Kidney tubule cell (primary cell): Measurements from ENCODE around the gene KMT5C.
A peak's percentile ranks its signal among the peaks of the same experiment; 100 is the strongest.

ENCODE experiments used
- DNase-seq: peaks from one replicate; pipeline ENCODE4 v3.0.0-alpha.2; 2018; ENCODE audit warnings: low spot score

KMT5C gene

DNA sequence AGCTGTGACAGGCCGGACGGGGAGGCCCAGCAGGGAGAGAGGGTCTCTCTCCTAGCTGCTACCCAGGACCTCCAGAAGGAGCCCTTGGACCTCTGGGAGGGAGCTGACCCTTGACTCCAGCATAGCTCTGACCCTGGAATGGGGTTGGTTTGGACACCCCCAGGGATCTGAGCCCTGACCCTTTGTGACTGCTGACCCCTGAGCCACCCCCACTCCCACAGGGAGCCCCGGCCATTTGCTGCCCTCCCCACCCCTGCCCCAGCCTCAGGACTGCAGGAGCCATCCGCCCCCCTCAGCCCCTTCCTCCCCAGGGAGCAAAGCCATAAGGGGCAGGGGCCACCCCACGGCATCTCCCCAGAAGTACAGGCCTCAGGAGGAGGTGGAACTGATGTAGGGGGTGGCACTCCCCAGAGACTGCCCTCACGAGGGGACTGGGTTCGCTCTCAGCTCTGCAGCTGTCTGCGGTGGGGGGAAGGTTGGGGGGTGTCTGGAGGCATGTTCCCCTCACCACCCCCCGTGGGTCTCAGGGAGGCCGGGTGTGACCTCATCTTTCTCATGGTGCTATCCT lies 7.8 kb downstream of the KMT5C start:
- no peak for DNase-seq

DNA sequence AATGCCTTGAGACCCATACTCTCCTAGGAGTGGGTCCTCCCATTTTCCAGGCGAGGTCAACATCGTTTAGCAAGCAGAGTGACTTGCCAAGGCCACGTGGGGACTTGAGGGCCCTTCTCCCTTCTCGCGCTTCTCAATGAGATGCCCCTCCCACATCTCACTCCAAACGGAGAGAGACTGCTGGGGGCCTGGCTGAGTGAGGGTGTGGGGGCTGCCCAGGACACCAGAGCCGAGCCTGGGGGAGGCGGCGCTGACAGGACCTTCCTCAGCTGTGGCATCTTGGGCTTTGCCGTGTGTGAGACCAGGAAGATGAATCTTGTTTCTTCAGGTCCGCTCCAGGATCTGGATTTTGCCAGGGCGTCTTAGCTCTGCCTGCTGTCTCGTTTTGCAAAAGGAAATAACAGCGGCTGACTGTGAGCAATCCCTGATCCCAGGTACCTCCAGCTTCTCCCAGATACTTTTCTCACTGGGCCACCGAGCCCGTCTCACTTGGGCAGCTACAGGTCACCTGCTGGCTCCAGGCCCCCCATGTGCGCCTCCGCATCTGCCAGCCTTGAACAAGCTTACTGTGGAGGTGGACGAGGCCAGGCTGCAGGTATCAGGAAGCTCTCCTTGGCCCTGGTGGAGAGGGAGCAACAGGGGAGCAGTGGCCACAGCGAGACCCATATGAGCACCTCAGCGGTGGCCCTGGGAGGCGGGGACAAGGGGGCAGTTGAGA lies 8.8 kb downstream of the KMT5C start:
- no peak for DNase-seq

DNA sequence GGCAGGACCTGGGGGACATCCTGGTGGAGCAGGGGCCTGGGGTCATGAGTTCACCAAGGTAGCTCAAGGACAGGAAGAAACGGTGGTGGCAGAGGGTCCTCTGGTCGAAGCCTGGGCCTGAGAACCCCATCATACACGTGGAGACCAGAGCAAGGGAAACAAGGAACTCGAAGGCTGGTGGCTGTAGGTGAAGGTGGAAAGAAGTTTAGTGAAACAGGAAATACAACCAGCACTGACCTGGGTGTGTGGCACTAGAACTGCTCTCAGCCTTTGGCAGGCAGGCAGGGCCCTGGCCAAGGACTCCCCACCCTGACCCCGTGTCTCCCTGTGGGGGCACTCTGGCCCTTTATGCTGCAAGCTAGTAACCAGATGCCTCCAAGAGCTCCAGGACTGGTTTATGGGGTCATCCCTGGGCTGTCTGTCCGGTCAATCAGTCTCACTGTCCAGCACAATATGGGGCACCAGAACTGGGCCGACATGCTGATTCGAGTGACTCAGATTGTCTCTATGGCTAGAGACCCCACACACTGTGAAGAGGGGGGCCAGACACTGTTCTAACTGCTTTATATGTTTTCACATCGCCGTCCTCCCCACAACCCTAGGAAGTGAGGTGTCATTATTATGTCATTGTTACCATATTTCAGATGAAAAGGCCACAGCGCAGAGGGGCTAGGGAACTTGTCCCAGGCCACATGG lies 11.1 kb downstream of the KMT5C start:
- no peak for DNase-seq

DNA sequence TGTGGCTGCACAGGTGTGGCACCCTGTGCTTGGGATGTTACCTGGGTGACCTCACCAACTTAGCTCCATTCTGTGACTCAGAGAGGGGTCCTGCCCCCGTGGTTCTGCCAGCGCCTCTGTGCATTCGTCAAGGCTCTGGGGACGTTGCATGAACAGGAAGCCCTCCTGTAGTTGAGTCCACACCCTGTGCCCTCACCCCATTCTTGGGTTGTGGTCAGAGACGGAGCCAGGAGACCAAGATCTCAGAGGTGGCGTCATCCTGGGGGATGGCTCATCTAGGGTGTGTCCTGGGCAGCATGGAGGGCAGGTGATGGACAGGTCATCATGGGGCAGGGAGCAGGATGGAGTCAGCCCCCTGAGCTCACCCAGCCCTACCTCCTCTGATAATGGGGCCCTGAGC lies 12.4 kb downstream of the KMT5C start:
- DNase-seq = peak; percentile 66

DNA sequence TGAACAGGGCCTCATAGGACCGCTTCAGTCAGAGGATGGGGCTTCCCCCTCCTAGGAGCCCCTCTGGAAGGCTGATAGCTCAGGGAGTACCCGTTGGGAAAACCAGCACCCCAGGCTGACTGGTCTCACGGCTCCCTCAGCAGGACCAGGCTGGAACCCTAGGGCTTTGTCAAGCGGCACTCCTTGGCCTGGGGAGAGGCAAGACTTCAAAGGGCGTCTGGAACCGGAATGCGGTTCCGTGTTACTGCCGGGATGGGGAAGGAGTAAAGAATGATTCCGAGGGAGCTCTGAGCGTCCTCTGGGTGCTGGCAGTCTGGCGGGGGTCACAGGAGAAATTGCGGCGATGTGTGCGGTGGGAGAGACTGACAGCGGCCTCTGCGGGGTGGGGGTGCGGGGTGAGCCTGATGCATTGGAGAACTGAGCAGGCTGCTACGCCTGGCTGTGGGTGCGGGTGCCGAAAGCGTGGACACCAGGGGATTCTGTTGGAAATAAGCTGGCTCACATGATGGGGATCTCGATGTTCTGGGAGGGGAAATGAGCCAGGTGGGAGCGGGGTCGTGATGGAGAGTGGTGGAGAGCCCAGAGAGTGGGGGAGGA lies 13.0 kb downstream of the KMT5C start:
- DNase-seq = no peak

DNA sequence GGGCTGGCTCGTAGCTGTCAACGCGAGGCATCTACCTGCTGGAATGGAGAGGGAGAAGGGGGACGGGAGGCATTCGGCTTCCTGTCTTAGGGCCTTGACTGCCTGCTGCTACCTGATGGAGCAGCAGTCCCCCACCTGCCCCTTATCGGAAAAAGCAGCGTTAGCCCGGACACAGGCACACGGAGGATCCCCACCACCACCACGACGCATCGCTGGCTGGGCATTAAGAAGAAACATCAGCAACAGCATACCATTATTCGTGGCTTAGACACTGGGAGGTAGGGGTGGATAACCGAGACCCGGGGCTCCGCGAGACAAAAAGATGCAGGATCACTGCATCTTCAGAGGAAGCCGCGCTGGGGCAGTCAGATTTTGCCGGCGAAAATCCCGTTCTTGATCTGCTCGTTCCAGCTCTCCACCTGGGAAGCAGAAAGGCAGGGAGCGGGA lies 13.7 kb downstream of the KMT5C start:
- no peak for DNase-seq

DNA sequence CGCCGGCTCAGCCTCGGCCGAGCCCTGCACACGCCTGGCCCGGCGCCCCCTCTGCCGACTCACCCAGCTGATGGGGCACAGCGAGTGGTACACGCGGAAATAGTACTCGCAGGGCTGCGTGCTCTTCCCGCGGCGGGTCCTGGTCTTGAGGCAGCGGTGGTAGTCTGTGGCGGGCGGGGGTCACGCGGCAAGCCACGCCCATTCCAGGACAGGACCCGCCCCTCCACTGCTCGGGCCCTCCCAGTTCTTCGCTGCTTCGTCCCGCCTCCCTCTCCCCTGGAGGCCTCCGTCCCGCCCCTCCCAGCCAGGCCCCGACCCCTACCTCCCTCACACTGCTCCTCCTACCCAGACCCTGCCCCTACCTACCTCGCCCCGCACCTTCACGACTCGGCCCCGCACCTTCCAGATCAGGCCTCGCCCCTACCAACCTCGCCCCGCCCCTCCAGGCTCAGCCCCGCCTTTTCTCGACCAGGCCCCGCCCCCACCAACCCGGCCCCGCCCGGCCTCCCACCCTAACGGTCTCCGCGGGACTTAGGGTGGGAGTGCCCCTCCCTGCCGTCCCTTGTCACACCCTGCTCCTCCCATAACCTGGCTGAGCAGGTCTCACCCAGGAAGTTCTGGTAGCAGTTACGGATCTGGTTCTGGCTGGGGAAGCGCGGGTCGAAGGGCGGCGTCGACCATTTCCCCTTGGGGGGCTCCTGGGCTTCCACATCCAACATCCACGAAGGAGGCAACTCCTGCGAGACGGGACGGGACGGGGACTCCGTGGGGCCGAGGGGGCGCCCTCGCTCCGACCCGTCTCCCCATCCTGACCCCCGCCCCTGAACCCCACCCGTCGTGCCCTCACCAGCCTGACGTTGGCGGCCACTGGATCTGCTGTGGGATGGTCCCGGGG lies 14.4 kb downstream of the KMT5C start:
- DNase-seq = peak; percentile 56

DNA sequence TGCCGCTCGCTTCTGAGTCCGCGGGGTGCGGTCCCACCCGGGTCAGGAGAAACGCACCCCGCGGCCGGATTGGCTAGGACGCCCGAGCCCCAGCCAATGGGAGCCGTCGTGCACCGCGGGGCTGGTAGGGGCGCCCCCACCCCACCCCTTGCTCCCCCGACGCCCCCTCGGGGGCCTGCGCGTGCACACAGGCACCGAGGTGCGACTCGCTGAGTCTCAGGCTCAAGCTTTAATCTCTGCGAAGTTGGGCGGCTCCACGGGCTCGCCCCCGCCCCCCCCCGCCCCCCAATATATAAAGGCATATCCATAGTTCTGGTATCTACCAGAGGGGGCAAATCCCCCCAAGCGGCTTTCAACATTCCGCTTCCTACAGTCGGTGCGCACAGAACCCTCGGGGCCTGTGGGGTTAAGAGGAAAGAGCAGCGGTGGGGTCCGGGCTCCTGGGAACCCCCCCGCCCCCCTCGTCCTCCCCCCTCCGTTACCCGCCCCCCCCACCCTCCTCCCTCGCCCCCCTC lies 15.1 kb downstream of the KMT5C start, which contains the start of gene COX6B2:
COX6B2 (minus strand) TSS at position 22 of the 515 bp plus-strand sequence. CDS start 198 bp downstream, outside the sequence.
- DNase-seq = no peak

DNA sequence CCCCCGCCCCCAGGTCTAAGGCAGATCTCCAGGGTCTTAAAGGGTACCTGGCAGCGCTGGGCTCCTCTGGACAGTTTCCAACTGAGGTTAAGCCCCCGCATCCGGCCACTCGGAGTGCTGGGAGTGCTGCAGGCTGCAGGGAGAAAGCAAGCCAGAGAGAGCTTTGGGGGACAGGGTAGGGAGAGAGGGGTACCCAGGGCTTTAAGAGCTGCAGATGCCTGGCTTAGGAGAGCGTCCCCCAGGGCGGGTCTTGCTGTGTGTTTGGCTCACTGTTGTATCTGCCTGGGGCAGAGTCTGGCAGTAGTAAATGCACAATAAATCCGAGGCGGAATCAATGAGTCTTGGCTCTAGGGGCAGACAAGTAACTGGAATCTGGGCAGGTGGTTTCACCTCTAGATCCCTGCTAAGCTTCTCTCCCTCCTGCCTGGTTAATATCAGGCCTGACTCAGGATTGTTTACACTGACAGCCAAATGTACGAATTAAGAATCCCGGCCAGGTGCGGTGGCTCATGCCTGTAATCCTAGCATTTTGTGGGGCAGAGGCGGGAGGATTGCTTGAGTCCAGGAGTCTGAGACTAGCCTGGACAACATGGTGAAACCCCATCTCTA lies 15.6 kb downstream of the KMT5C start:
- DNase-seq = no peak

DNA sequence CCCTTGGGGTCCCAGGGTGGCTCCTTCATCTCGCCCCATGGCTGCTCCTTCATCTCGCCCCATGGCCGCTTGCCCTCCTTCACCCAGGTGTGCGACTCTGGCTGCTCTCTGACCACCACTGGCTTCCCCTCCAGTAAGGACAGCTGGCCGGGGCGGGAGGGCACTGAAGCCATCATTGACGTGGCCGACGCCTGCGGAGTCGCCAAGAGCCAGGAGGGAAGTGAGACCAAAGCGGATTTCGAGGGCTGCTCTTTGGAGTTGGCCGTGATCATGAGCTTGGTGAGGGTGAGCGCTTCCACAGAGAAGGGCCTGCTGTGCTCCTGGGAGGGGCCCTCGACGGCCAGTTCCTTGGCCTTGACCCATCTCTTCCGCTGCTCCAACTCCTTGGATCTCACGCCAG lies 18.8 kb downstream of the KMT5C start:
- DNase-seq = no peak

DNA sequence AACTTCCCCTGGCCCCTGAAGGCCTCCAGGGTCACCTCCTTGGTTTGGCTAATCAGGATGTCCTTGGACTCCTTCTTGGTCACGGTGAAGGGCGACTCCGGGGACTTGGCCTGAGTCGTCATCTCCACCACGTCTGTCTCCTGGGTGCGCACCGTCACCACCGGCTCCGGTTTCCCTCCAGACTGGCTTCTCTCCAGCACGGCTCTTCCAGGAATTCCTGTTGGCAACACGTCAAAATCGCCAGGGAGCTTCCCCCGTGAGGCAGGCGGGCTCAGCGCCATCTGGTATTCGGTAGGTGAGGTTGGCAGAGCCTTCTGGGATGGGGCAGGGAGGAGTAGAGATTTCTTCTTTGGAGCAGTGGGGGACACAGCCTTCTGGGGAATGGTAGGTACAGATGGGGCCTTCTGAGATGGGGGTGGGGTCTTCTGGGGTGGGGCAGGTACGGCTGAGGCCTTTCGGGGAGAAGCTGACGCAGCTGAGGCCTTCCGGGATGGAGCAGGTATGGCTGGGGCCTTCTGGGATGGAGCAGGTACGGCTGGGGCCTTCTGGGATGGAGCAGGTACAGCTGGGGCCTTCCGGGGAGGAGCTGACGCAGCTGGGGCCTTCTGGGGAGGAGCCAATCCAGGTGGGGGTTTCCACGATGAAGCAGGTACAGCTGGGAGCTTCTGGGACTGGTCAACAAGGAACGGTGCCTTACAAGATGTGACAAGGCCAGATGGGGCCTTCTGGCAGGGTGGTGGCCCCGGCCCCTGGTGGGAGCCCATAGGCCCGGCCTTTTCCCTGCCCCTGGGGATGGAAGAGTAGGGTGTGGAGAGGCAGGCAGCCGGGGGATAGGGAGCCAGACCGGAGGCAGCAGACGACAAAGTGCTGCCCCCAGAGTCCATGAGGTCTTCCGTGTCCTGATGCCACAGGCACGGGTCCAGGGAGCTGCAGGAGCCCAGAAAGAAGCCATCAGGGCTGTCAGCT lies 19.6 kb downstream of the KMT5C start:
- DNase-seq = peak; percentile 34

DNA sequence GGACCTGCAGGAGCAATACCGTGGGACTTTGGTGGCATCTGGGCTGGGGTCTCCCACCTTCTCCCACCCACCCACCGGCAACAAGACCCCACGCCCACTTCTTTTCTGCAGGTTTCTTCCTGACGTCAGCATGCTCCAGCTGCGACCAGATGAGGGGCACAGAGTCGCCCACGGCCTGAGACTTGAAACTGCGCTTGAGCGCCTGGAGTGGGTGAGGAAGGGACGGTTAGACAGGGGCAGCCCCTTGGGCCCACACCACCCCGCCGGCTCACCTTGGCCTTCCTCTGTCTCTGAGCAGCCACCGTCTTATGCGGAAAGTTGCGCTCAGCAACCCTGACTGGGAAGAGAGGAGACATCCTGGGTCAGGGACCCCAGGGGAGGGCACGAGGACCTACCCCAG lies 21.2 kb downstream of the KMT5C start:
- no peak for DNase-seq

DNA sequence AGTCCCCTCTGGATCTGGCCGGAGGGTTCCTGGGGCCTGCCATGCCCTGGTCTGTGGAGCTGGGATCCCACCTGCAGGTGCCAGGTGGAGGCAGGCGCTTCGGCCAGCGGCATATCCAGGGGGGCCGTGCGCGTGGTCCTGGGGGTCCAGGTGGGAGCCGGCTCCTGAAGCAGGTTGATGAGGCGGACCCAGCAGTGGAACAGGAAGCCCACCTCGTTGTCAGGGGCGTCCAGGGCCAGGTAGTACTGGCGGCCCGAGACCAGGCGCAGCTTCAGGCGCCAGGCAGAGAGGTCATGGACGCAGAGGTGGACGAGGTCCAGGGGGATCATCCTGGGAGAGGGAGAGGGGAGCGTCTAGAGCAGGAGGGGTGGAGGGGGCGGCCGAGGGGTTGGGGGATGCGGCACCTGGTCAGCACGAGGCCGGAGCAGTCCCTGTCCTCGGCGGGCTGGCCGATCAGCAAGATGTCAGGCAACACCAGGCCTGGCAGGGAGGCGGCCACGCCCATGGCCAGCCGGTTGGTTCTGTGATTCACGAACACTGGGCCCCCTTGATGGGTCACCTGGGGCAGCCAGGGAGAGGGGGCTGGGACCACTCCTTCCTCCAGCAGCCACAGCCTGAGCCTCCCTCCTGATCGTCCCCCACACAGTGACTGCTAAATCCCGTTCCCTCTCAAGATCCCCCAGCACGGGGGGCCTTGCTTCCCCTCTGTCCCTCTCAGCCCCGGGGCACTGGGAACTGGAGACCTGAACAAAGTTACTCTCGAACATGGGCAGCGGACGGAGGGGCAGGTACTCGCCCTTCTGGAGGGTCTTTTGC lies 22.7 kb downstream of the KMT5C start:
- no peak for DNase-seq

DNA sequence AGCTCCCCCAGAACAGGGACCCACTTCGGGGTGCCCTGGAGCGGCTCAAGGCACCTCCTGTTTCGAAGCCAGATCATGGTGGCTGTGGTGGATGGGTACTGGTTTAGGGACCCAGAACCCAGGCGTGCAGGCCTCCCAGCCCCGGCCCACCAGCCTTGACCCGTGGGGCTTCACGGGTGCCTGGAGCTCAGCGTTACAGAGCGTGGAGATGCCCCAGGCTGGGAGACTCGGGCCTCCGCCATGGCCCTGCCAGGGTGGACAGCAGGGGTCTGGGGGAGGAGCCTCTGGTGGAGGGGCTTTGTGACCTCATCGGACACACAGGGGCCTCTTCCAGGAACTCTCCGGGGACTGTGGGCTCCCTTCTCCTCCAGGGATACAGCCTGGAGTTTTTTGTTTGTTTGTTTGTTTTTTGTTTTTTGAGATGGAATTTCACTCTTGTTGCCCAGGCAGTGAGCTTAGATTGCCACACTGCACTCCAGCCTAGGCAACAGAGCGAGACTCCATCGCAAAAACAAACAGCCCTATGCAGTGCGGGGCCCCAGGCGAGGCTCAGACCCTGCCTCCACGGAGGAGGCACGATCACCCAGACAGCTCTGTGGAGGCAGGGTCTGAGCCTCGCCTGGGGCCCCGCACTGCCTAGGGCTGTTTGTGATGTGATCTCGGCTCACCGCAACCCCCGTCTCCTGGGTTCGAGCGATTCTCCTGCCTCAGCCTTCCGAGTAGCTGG lies 23.5 kb downstream of the KMT5C start, which contains the start of gene GARIN5B:
GARIN5B (minus strand) TSS at position 271 of the 727 bp plus-strand sequence; CDS start at position 77, 194 bp downstream.
- DNase-seq = peak; percentile 28

DNA sequence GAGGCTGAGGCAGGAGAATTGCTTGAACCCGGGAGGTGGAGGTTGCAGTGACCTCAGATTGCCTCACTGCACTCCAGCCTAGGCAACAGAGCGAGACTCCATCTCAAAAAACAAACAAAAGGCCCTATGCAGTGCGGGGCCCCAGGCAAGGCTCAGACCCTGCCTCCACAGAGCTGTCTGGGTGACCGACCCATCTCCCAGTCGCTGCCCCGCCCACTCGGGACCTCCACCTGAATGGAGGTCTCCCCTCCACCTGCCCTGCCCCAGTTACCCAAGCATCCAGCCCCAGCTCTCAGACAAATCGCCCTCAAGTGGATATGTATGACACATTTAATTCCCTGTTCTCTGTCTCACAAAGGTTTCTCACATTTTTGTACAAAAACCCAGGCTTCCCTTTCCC lies 25.6 kb downstream of the KMT5C start:
- no peak for DNase-seq

DNA sequence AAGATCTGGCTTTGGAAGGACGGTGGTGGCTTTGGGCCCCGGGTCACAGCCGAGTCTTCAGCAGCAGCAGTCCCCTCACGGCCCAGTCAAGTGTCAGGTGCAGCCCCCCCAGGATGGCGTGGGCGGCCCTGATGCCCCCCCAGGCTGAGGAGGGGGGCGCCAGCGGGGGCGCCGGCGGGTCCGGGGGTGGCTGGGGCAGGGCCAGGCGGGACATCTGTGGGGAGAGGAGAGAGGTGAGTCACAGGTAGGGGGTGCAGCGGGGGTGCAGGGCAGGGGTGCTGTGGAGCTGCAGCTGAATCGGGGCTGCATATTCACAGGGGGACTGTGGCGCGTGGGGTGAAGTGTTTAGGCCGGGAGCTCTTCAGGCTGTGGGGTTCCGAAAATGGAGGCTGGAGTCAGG lies 26.3 kb downstream of the KMT5C start:
- no peak for DNase-seq

DNA sequence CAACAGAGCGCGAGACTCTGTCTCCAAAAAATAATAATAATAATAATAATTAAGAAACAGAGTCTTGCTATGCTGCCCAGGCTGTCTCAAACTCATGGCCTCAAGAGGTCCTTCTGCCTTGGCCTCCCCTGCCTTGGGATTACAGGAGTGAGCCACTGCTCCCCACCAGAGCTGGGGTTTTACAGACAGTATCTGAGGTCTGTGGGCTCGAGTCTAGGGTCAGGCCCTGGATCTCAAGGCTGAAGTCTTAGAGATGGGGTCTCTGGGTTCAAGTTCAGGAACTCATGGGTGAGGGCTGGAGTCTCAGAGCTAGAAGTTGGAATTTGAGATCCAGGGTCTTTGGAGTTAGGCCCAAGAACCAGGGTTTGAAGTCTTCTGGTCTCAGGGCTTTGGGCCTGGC lies 27.1 kb downstream of the KMT5C start:
- no peak for DNase-seq

DNA sequence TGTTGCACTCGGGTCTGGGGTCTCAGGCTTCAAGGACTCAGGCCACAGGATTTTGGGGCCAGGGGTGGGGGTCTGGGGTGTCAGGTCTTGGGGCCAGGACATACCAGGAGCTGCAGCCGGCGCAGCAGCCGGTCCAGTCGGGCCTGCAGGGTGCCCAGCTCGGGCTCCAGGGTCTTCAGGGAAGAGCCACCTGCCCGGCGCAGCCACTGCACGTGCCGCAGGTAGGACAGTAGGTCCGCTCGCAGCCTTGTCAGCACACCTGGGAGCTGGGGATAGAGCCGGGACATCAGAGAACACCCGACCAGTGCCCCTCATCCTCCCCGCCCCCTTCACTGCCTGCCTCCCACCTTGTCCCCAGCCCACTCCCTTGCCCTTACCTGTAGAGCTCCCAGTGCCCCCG lies 28.4 kb downstream of the KMT5C start:
- DNase-seq = no peak
